CD4-positive, alpha-beta memory T cell (primary cell): ENCODE results near the gene GYS1. TPM values are rescaled to one million over a fixed set of nuclear protein-coding genes. Genes with fewer than 3 reads are reported as not detected.

ENCODE experiments used
- CTCF ChIA-PET: fragments of 350-600 bp; sonication (Branson Sonifier 250); formaldehyde crosslinking; loops from one replicate; lab custom pipeline; 2021; ENCODE audit warnings: inconsistent platforms; ENCODE audit not compliant: partially characterized antibody; lab: Charles Lee
- POLR2A ChIA-PET: fragments of 350-600 bp; sonication (Branson Sonifier 250); formaldehyde crosslinking; loops from one replicate; lab custom pipeline; 2021; ENCODE audit not compliant: partially characterized antibody; lab: Charles Lee
- DNase-seq, 5 donors: peaks; one replicate each; pipeline versions ENCODE4 v3.0.0 to v3.0.0-alpha.2; 2020 to 2022; ENCODE audit warnings: mixed read lengths in 1 of 5
- H3K27ac ChIP-seq: one replicate; pipeline ENCODE4 v1.7.0; 2013; ENCODE audit warnings: low read depth, low read length
- H3K27me3 ChIP-seq: 2 replicates; pipeline ENCODE4 v1.7.0; 2013; ENCODE audit warnings: mild to moderate bottlenecking, low read length, moderate library complexity; ENCODE audit not compliant: insufficient read depth
- H3K36me3 ChIP-seq: 2 replicates; pipeline ENCODE4 v1.7.0; 2013; ENCODE audit warnings: mild to moderate bottlenecking, low read length, moderate library complexity; ENCODE audit not compliant: insufficient read depth
- H3K4me1 ChIP-seq: 2 replicates; pipeline ENCODE4 v1.7.0; 2013; ENCODE audit warnings: mild to moderate bottlenecking, low read length, moderate library complexity; ENCODE audit not compliant: insufficient read depth
- H3K4me3 ChIP-seq, 2 donors: one replicate each; pipeline ENCODE4 v1.7.0; 2013; ENCODE audit warnings: low read length in 2 of 2, mild to moderate bottlenecking in 1 of 2
- H3K9me3 ChIP-seq, 2 donors: one replicate each; pipeline ENCODE4 v1.7.0; 2013; ENCODE audit warnings: low read length in 2 of 2, control low read depth in 1 of 2; ENCODE audit not compliant: control insufficient read depth in 1 of 2
- H3K27ac Mint-ChIP-seq, 7 donors: one replicate each; pipeline ENCODE4 v1.8.0; 2020 to 2021; ENCODE audit warnings: mixed read lengths in 7 of 7, mild to moderate bottlenecking in 6 of 7, inconsistent platforms in 3 of 7, moderate library complexity in 3 of 7
- H3K27me3 Mint-ChIP-seq, 2 donors: one replicate each; pipeline ENCODE4 v1.8.0; 2020 to 2021; ENCODE audit warnings: mixed read lengths in 2 of 2
- H3K36me3 Mint-ChIP-seq, 2 donors: one replicate each; pipeline ENCODE4 v1.8.0; 2020 to 2021; ENCODE audit warnings: mixed read lengths in 2 of 2, inconsistent platforms in 1 of 2, mild to moderate bottlenecking in 1 of 2
- H3K4me1 Mint-ChIP-seq, 4 donors: one replicate each; pipeline ENCODE4 v1.8.0; 2020 to 2021; ENCODE audit warnings: mixed read lengths in 4 of 4, mild to moderate bottlenecking in 1 of 4
- H3K4me3 Mint-ChIP-seq, 8 donors: one replicate each; pipeline ENCODE4 v1.8.0; 2020 to 2021; ENCODE audit warnings: mixed read lengths in 8 of 8, mild to moderate bottlenecking in 7 of 8, moderate library complexity in 6 of 8, inconsistent platforms in 3 of 8
- H3K9me3 Mint-ChIP-seq, 8 donors: one replicate each; pipeline ENCODE4 v1.8.0; 2020 to 2021; ENCODE audit warnings: mixed read lengths in 8 of 8, mild to moderate bottlenecking in 5 of 8, inconsistent platforms in 3 of 8, moderate library complexity in 1 of 8
- intact Hi-C: fragments of 100-400 bp; cut with micrococcal nuclease; formaldehyde crosslinking; loops from one replicate; pipeline ENCODE4 v1.15.1; 2023
- polyA plus RNA-seq, 2 donors: library from polyadenylated mRNA; unstranded; fragments of 300-500 nt; fragmentation: Illumina TruSeq; gene quantifications; one replicate each; pipeline ENCODE4 v1.2.3, GENCODE V29; 2021
- total RNA-seq, 2 experiments: library from RNA; stranded (reverse); gene quantifications; one replicate each; pipeline ENCODE4 v1.2.3, GENCODE V29; 2021

Gene GYS1
- total and polyA plus RNA-seq, 4 experiments from 2014 or later = 30.6 to 56.4 (median 43.8) TPM

GRCh38 chr19:49017666-49018351 lies 24.7 kb upstream of the GYS1 start:
- intact Hi-C loops = loop anchor here (1.0 to 2.0 kb wide), 2 partner anchors 25 to 39 kb away; partner anchors contain the start of genes CGB7, GYS1 and RUVBL2
- ChIA-PET CTCF (interaction anchor here (0.6 to 3.0 kb wide), 8 partner anchors 14 to 798 kb away, joined by 3 to 22 read pairs (median 3); partner anchors contain the start of genes GYS1 and RUVBL2), POLR2A (interaction anchor here (0.8 to 3.4 kb wide), 7 partner anchors 8 to 143 kb away, joined by 3 to 33 read pairs (median 7); partner anchors contain the start of genes GYS1, NUCB1 and RUVBL2)
- Histone ChIP-seq H3K27ac (peak overlapping the region; percentile 23), H3K27me3 (no peaks in the 10 kb centered on the region), H3K36me3 (no peaks in the 10 kb centered on the region), H3K4me1 (peaks cover 24% of the 10 kb centered on the region), H3K9me3 (no peaks in the 10 kb centered on the region), H3K4me3 (peak overlapping the region in 1 of 2 donors; percentile 73)
- Mint-ChIP-seq H3K36me3 (peaks cover 0 to 18% of the 10 kb centered on the region in 2 donors), H3K4me1 (peaks cover 15 to 39% (median 25%) of the 10 kb centered on the region in 4 donors), H3K9me3 (no peaks in the 10 kb centered on the region), H3K4me3 (peak overlapping the region; percentile 84 to 94 (median 90)), H3K27ac (peak overlapping the region in 4 of 7 donors; percentile 13 to 55 (median 36)), H3K27me3 (peaks cover 0 to 3% of the 10 kb centered on the region in 2 donors)
- DNase-seq = peak; percentile 62 to 76 (median 69)

GRCh38 chr19:49017041-49017665 lies 24.0 kb upstream of the GYS1 start, which contains the start of gene LHB:
Gene LHB (minus strand): TSS chr19:49017091. CDS start chr19:49017081, 10 bp downstream.
- Histone ChIP-seq H3K9me3 (no peaks in the 10 kb centered on the region), H3K27ac (peak within 1 kb of the TSS; percentile 23), H3K4me3 (peak within 1 kb of the TSS in 1 of 2 donors; percentile 73), H3K27me3 (no peaks in the 10 kb centered on the region), H3K4me1 (peaks cover 24% of the 10 kb centered on the region), H3K36me3 (peaks cover 4% of the 10 kb centered on the region)
- H3K4me3 Mint-ChIP-seq = peak within 1 kb of the TSS; percentile 79 to 94 (median 89)
- peaks cover 4 to 20% of the 10 kb centered on the region in 2 donors for H3K36me3 Mint-ChIP-seq
- H3K27me3 Mint-ChIP-seq = peaks cover 0 to 3% of the 10 kb centered on the region in 2 donors
- peak within 1 kb of the TSS in 6 of 7 donors; percentile 13 to 66 (median 37) for H3K27ac Mint-ChIP-seq
- POLR2A ChIA-PET = interaction anchor here (1.2 to 3.4 kb wide), 5 partner anchors 17 to 142 kb away, joined by 3 to 33 read pairs (median 7); partner anchors contain the start of genes GYS1, NUCB1 and RUVBL2
- peaks cover 15 to 39% (median 25%) of the 10 kb centered on the region in 4 donors for H3K4me1 Mint-ChIP-seq
- CTCF ChIA-PET = interaction anchor here (0.6 to 3.0 kb wide), 6 partner anchors 13 to 798 kb away, joined by 3 to 22 read pairs (median 4); partner anchors contain the start of genes GYS1 and RUVBL2
- intact Hi-C loops = no loop called here
- no peak for DNase-seq
- no peaks in the 10 kb centered on the region for H3K9me3 Mint-ChIP-seq

GRCh38 chr19:49016067-49016839 lies 23.1 kb upstream of the GYS1 start:
- no peaks in the 10 kb centered on the region for H3K27me3 ChIP-seq
- H3K36me3 Mint-ChIP-seq = peaks cover 7 to 24% of the 10 kb centered on the region in 2 donors
- no peak for DNase-seq
- H3K4me1 Mint-ChIP-seq = peaks cover 13 to 36% (median 21%) of the 10 kb centered on the region in 4 donors
- H3K27ac ChIP-seq = no peak overlapping the region
- no peaks in the 10 kb centered on the region for H3K9me3 Mint-ChIP-seq
- POLR2A ChIA-PET = no interaction called here
- peaks cover 12% of the 10 kb centered on the region for H3K36me3 ChIP-seq
- H3K4me3 Mint-ChIP-seq = peak overlapping the region in 2 of 8 donors; percentile 43 to 65
- no peaks in the 10 kb centered on the region for H3K9me3 ChIP-seq
- peak overlapping the region in 1 of 7 donors; percentile 66 for H3K27ac Mint-ChIP-seq
- CTCF ChIA-PET = interaction anchor here (0.7 kb wide), 1 partner anchor 19 kb away, joined by 3 read pairs; no protein-coding TSS in a partner anchor
- H3K4me3 ChIP-seq = no peak overlapping the region
- intact Hi-C loops = no loop called here
- H3K27me3 Mint-ChIP-seq = peaks cover 0 to 3% of the 10 kb centered on the region in 2 donors
- H3K4me1 ChIP-seq = peaks cover 23% of the 10 kb centered on the region

GRCh38 chr19:49014870-49015255 lies 21.8 kb upstream of the GYS1 start:
- H3K4me1 Mint-ChIP-seq = peaks cover 6 to 22% (median 12%) of the 10 kb centered on the region in 4 donors
- H3K4me1 ChIP-seq = peaks cover 10% of the 10 kb centered on the region
- no peak overlapping the region for H3K4me3 ChIP-seq
- no peak overlapping the region for H3K27ac ChIP-seq
- ChIA-PET POLR2A (no interaction called here), CTCF (no interaction called here)
- no peak overlapping the region for H3K4me3 Mint-ChIP-seq
- H3K9me3 ChIP-seq = no peaks in the 10 kb centered on the region
- no peaks in the 10 kb centered on the region for H3K27me3 ChIP-seq
- no peaks in the 10 kb centered on the region for H3K9me3 Mint-ChIP-seq
- peaks cover 0 to 3% of the 10 kb centered on the region in 2 donors for H3K27me3 Mint-ChIP-seq
- peak overlapping the region in 1 of 7 donors; percentile 13 for H3K27ac Mint-ChIP-seq
- peaks cover 14 to 31% of the 10 kb centered on the region in 2 donors for H3K36me3 Mint-ChIP-seq
- no peak for DNase-seq
- peaks cover 12% of the 10 kb centered on the region for H3K36me3 ChIP-seq
- intact Hi-C loops = no loop called here

GRCh38 chr19:49014123-49014869 lies 21.2 kb upstream of the GYS1 start:
- POLR2A ChIA-PET = interaction anchor here (0.6 kb wide), 1 partner anchor 11 kb away, joined by 4 read pairs; no protein-coding TSS in a partner anchor
- peak overlapping the region in 3 of 7 donors; percentile 47 to 73 (median 57) for H3K27ac Mint-ChIP-seq
- H3K4me3 Mint-ChIP-seq = no peak overlapping the region
- H3K27me3 Mint-ChIP-seq = peaks cover 0 to 3% of the 10 kb centered on the region in 2 donors
- Histone ChIP-seq H3K9me3 (no peaks in the 10 kb centered on the region), H3K4me3 (no peak overlapping the region), H3K27me3 (no peaks in the 10 kb centered on the region), H3K36me3 (peaks cover 12% of the 10 kb centered on the region), H3K4me1 (peaks cover 10% of the 10 kb centered on the region), H3K27ac (no peak overlapping the region)
- peaks cover 14 to 34% of the 10 kb centered on the region in 2 donors for H3K36me3 Mint-ChIP-seq
- no peak for DNase-seq
- intact Hi-C loops = no loop called here
- H3K4me1 Mint-ChIP-seq = peaks cover 6 to 17% (median 8%) of the 10 kb centered on the region in 4 donors
- no peaks in the 10 kb centered on the region for H3K9me3 Mint-ChIP-seq
- CTCF ChIA-PET = interaction anchor here (1.1 to 1.8 kb wide), 3 partner anchors 15 to 21 kb away, joined by 5 to 6 read pairs (median 6); partner anchors contain the start of genes GYS1 and RUVBL2

GRCh38 chr19:49011194-49011593 lies 18.1 kb upstream of the GYS1 start:
- POLR2A ChIA-PET = no interaction called here
- Mint-ChIP-seq H3K4me1 (no peaks in the 10 kb centered on the region), H3K9me3 (no peaks in the 10 kb centered on the region), H3K4me3 (no peak overlapping the region), H3K36me3 (peaks cover 14 to 43% of the 10 kb centered on the region in 2 donors), H3K27ac (no peak overlapping the region), H3K27me3 (no peaks in the 10 kb centered on the region)
- no peak for DNase-seq
- H3K36me3 ChIP-seq = peaks cover 19% of the 10 kb centered on the region
- no peaks in the 10 kb centered on the region for H3K9me3 ChIP-seq
- CTCF ChIA-PET = interaction anchor here (3.1 kb wide), 1 partner anchor 18 kb away, joined by 10 read pairs; the partner anchor contains the start of genes GYS1 and RUVBL2
- H3K4me3 ChIP-seq = no peak overlapping the region
- H3K4me1 ChIP-seq = no peaks in the 10 kb centered on the region
- H3K27ac ChIP-seq = no peak overlapping the region
- H3K27me3 ChIP-seq = no peaks in the 10 kb centered on the region
- intact Hi-C loops = no loop called here
